NCI-H510A treated with DMSO at 0.1 percent for 48 hours (cell line): ENCODE data around the gene THSD4.

Experiments used
- DNase-seq: peaks from one replicate; lab custom pipeline; 2025; lab: John Stamatoyannopoulos, UW

Gene THSD4

DNA sequence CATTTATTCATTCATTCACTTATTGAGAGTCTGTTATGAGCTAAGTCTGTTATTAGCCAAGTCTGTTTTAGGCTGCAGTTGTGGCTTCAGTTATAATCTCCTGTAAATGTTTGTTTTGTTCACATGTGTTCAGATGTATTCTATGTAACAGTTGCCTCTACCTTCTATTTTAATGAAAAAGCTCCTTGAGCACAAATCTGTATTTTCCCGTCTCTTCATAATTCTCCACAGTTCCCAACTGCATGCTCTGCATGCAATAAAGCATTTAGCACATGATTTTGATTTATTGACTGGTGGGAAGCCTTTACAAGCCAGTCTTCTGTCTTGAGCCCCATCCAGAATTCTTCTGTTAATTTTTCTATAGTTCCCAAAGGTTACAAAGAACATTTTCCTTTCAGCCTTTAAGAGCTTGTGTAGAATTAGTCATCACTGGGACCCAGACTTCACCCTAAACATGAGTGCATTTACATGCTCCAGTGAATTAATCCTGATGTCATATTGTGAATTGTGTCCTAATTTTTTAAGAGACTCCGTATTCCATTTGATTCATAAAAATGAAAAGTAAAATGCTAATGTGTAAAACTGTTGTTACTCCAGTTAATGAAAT is 572.7 kb downstream of the THSD4 start:
- DNase-seq, result no peak

- DNase-seq, result no peak
Observed at GRCh38 chr15:71688509-71689094, 573.3 kb downstream of the THSD4 start.

DNA sequence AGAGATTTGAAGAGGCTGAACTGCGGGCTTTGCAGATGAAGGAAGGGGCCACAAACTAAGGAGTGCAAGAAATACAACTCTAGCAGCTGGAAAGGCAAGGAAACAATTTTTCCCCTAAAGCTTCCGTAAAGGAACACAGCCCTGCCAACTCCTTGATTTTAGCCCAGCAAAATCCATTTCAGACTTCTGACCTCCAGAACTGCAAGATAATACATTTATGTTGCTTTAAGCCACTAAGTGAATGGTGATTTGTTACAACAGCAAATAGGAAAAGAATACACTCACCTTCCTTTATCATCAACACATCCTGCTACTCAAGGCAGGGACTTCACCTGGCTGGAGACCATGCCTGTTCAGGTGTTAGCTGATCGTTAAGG is 575.8 kb downstream of the THSD4 start:
- no peak for DNase-seq

- DNase-seq, result no peak
Observed at GRCh38 chr15:71691458-71692417, 576.5 kb downstream of the THSD4 start.

DNA sequence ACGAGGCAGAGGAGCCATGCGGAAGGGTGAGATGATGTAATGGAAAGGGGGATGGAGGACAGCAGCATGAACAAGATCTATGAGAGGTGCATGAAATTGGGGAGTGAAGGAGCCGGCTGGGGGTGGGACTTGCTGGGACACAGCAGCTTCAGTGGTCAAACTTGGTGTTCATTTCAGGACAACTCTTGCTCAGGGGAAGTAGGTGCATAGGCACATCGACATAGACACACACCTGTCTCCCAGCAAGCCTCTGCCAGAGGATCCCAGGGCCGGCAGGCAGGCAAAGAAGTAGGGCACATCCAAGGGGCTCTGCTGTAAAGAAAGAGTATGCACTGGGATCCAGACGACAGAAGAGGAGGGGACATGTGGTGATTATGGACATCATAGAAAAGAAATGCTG is 582.0 kb downstream of the THSD4 start:
- no peak for DNase-seq

DNA sequence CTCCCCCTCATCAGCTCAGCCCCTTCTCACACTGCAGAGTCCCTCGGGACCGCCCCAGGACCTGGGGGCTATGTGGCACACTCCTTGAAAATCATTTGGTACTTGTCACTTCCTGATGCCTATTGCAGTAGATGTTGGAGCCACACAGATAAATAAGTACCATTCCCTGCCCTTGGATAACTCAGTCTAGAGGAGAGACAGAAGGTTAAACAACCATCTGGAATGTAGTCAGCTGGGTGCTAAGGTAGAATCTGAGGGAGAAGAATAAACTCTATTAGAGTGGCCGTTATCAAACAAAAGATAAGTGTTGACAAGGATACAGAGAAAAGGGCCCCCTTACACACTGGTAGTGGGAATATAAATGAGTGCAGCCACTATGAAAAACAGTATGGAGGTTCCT is 582.8 kb downstream of the THSD4 start:
- no peak for DNase-seq

- no peak for DNase-seq
Observed at GRCh38 chr15:71698742-71699141, 583.5 kb downstream of the THSD4 start.

DNA sequence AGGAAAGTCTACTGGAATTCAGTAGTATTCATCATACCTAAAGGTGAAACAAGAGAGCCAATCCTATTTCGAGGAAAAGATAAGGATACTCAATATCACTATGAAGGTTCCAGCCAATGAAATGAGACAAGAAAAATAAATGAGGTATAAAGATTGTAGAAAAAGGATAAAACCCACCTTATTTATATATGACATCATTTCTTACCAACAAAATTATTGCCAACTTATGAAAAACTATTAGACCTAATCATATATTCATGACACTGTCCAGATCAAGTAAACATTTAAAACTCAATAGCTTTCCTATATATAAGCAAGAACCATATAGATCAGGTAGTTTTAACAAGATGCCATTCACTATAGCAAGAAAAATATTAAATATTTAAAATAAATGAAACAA is 584.7 kb downstream of the THSD4 start:
- no peak for DNase-seq

DNA sequence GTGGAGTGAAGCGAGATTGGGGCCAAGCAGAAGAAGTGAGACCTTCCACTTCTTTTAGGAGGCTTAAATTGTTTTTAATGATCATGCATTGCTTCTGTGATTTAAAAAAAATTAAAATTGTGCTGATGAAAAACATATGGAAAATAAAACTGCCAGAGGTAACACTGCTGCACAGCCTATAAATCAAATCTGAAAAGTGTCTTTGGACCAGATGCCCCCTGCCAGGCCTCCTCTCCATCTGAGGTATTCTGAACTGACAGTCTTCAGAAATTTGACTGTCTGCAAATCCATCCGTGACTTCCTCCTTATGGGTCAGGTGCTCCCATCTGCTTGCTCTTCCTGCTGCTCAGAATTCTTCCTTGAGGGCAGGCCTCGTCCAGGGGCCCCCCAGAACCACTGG is 586.5 kb downstream of the THSD4 start:
- DNase-seq, result no peak

DNA sequence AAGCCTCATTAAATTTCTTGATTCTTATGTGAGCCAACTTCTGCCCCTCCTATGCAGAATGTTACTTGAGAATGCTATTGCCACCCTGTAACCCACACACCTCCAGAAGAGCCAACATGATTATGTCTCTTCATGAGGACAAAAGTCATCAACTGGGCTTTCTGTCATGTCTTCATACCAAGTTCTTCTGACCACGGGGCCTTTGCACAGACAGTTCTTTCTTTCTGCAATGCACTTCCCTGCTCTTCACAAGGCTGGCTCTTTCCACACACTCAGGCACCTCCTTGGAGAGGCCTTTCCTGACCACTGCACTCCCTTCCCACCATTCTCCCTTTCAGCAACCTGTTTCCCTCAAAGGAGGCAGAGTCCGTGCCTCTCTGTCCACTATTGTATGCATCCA is 587.2 kb downstream of the THSD4 start:
- no peak for DNase-seq

DNA sequence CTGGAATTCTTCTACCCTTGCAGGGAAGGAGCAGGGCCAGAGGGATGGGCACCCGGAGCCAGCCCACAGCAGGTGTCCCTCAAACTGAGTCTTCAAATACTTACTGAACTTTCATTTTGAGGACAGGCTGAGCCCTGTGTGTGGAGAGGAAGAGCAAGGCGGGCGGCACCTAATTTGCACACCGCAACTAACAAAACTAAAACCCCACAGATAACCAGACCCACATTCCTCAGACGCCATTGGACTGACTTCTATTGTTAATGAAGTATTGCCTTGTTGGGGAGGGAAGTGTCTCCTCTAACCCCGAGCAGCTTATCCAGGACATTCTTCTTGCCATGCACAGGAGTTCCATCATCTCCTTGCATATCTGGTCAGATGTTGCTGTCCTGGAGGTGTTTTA is 589.9 kb downstream of the THSD4 start:
- no peak for DNase-seq

- no peak for DNase-seq
Observed at GRCh38 chr15:71706461-71707229, 591.4 kb downstream of the THSD4 start.

DNA sequence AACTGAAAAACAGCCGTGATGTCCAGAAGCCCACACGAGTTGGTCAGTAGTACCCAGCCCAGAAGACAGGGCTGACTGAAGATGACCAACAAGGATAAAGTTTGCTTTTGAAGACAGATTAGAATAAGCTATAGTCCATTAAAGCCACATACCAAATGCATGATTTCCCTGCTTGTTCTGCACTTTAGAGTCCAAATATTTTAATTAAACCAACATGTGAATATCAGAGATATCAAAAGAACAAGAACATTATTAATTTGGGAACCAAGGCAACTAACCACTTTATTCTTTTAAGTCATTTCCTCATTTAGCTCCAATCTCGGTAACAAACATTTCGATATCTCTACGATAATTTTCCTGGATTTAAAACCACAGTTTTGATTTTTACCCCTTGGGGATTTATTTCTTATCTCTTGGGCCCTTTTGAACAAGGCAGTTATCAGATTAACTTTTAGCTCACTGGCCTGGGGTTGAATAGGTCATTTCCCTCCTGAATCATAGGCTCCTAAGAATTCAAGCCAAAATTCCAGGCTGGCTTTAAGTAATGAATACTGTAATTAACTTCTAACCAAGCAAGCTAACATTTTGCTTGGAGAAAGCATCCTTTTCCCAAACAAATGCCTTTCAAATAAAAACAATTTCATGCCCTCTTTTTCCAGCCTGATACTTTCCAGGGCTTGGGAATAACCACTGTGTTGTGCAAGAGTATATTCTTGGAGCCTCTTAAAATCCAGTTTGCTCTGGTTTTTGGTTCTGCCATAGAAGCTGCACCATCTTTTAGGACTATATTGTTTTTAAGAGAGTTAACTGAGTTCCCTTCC is 592.2 kb downstream of the THSD4 start:
- DNase-seq, result no peak

DNA sequence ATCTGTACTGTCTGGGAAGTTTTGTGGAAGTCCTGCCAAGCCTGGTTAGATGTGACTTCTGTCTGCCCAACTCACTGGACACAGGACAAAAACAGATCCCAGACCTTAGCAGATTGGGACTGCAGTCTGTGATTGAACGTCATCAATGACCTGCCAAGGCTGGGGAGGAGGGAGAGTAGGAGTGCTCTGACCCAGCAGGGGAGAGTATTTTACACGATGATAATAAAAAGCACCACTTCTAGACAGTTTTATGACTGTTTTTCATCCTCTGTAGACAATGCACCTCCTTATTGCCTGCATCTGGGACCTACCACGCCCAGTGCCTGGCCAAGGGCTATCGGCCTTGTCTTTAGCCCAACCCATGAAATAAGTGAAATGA is 592.8 kb downstream of the THSD4 start:
- no peak for DNase-seq

- no peak for DNase-seq
Observed at GRCh38 chr15:71708741-71709140, 593.5 kb downstream of the THSD4 start.

- DNase-seq, result no peak
Observed at GRCh38 chr15:71709808-71710418, 594.6 kb downstream of the THSD4 start.

DNA sequence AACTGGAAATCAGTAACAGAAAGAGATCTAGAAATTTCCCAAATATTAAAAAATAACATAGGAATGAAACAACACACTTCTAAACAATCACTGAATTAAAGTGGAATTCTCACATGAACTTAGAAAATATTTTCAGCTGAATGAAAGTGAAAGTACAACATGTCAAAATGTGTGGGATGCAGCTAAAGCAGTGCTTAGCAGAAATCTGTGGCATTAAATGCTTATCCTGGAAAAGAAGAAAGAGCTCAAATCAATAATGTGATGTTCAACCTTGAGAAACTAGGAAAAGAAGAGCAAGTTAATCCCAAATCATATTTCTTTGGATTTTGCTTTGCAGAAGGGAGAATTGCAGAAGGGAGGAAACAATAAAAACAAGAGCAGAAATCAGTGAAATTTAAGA is 596.9 kb downstream of the THSD4 start:
- DNase-seq, result no peak

DNA sequence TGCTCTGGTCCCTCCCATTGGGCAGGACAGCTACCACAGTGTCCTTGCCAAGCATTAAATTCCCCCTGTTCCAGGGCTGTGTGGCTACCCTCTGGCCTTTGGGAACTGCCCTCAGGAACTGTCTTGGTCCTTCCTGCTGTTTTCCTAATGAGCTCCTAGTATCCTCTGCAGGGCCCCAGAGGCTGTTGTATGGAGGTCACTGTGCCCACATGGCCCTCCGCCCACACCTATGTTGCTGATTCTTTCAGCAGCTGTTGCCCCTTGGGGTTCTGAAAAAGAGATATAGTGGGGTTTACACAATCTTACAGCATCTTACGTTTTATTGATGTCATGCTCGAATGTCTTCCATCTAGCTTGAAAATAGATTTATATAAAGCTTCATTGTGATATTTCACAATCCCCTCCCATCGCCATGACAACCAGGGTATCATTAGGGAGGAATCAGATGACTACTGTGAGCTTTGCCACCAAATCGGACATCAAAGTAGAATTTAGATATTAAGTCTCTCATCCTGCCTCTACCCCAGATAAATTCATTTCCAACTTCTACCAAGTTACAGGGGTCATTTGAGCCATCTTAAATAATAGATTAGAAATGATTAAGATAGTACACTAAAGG is 598.0 kb downstream of the THSD4 start:
- DNase-seq, result no peak

GRCh38 chr15:71715914-71716313 is 600.6 kb downstream of the THSD4 start:
- no peak for DNase-seq

DNA sequence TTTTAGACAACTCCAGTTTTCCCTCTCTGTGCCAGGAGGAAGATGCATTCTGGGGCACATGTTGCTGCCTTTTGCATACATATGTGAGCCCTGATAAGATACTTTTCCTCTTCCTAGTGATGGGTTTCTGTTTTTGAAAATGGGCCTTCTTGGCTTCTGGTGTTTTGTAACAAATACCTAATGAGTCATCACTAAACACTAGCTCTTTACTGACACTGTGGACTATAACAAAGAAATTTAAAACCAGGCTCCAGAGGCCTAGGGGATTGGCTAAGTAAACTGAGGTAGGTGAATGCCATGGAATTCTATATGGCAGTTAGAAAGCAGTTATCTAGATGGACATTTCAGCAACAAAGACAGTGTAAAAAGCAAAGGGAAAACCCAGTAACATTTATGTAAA is 601.7 kb downstream of the THSD4 start:
- no peak for DNase-seq
